OCI-M2 (cell line): ENCODE data around the gene SLC7A1.

Experiments
- DNase-seq: peaks from one replicate; lab custom pipeline; 2025; ENCODE audit not compliant: unreplicated experiment; lab: John Stamatoyannopoulos, UW

SLC7A1 gene

GRCh38 chr13:29583073-29583785, 12.3 kb downstream of the SLC7A1 start:
- DNase-seq, result no peak

- DNase-seq, result no peak
Observed at GRCh38 chr13:29582171-29582570, 13.3 kb downstream of the SLC7A1 start.

GRCh38 chr13:29581666-29582065, 13.8 kb downstream of the SLC7A1 start:
- DNase-seq, result no peak

- DNase-seq, result no peak
Observed at GRCh38 chr13:29579094-29579493, 16.4 kb downstream of the SLC7A1 start.

- DNase-seq, result no peak
Observed at GRCh38 chr13:29578300-29579085, 17.0 kb downstream of the SLC7A1 start.

- no peak for DNase-seq
Observed at GRCh38 chr13:29577136-29578051, 18.1 kb downstream of the SLC7A1 start.

GRCh38 chr13:29576581-29576980, 18.9 kb downstream of the SLC7A1 start:
- DNase-seq, result no peak

- DNase-seq, result no peak
Observed at GRCh38 chr13:29575098-29575497, 20.4 kb downstream of the SLC7A1 start.

- DNase-seq, result no peak
Observed at GRCh38 chr13:29573190-29573589, 22.3 kb downstream of the SLC7A1 start.

GRCh38 chr13:29572575-29572974, 22.9 kb downstream of the SLC7A1 start:
- DNase-seq, result no peak

GRCh38 chr13:29571876-29572570, 23.5 kb downstream of the SLC7A1 start:
- no peak for DNase-seq

- no peak for DNase-seq
Observed at GRCh38 chr13:29570051-29570654, 25.3 kb downstream of the SLC7A1 start.

- DNase-seq, result no peak
Observed at GRCh38 chr13:29569253-29570050, 26.0 kb downstream of the SLC7A1 start.

GRCh38 chr13:29568731-29569130, 26.8 kb downstream of the SLC7A1 start:
- DNase-seq, result no peak

GRCh38 chr13:29567411-29567810, 28.1 kb downstream of the SLC7A1 start:
- DNase-seq, result no peak

- no peak for DNase-seq
Observed at GRCh38 chr13:29566206-29566605, 29.3 kb downstream of the SLC7A1 start.

GRCh38 chr13:29564818-29565217, 30.7 kb downstream of the SLC7A1 start:
- no peak for DNase-seq

GRCh38 chr13:29564373-29564772, 31.1 kb downstream of the SLC7A1 start:
- DNase-seq, result no peak

- no peak for DNase-seq
Observed at GRCh38 chr13:29563941-29564340, 31.5 kb downstream of the SLC7A1 start.
